C4-2B (cell line): Measurements from ENCODE around the gene GTF2H3.

Source experiments
- ZFX ChIP-seq: fragments of 450-650 bp; IDR thresholded peaks from 2 replicates; pipeline ENCODE4 v1.6.1; 2017
- TF ChIP-seq, protein P1 (sequence below): fragments of 450-650 bp; conservative IDR thresholded peaks from 2 replicates; pipeline ENCODE4 v1.5.1; 2017; ENCODE audit warnings: mild to moderate bottlenecking

DNA sequence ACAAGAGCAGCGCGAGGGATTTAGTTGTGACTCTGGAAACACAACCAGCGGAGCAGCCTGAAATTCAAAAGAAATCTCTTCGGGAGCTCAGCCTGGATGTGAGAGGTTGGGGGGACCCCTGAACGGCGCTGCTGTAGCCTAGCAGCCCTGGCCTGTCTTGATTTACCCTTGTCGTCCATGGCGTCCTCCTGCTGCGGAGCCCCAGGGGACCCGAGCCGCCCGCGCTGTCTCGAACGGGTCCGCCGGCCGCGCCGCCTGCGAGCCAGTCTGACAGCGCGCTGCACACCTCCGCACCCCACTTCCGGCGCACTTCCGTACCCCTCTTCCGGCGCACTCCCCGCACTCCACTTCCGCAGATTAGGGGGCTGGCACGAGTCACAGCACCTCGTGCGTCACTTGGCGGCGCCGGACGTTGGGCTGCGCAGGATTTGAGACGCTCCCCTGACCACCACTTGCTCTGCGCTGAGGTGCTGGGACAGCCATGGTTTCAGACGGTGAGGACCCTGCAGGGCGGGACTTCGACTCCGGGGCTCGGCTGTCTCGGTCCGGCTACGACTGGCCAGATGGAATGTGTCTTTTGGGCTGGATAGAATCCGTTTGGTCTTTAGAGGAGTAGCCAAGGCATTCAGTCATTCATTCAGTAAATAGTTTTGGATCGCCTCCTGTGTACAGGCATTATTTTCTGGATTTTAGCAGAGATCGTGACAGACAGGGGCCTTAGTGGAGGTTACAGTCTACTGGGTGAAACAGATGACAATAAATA is at the start of gene GTF2H3, which contains the start of gene EIF2B1:
- TF ChIP-seq, protein P1, sequence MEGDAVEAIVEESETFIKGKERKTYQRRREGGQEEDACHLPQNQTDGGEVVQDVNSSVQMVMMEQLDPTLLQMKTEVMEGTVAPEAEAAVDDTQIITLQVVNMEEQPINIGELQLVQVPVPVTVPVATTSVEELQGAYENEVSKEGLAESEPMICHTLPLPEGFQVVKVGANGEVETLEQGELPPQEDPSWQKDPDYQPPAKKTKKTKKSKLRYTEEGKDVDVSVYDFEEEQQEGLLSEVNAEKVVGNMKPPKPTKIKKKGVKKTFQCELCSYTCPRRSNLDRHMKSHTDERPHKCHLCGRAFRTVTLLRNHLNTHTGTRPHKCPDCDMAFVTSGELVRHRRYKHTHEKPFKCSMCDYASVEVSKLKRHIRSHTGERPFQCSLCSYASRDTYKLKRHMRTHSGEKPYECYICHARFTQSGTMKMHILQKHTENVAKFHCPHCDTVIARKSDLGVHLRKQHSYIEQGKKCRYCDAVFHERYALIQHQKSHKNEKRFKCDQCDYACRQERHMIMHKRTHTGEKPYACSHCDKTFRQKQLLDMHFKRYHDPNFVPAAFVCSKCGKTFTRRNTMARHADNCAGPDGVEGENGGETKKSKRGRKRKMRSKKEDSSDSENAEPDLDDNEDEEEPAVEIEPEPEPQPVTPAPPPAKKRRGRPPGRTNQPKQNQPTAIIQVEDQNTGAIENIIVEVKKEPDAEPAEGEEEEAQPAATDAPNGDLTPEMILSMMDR, result no peak
- TF ChIP-seq ZFX, result no peak
